C4-2B (cell line): ENCODE data around the gene ATXN2.

Experiments
- ZFX ChIP-seq: fragments of 450-650 bp; IDR thresholded peaks from 2 replicates; pipeline ENCODE4 v1.6.1; 2017
- TF ChIP-seq, protein P1 (sequence below): fragments of 450-650 bp; conservative IDR thresholded peaks from 2 replicates; pipeline ENCODE4 v1.5.1; 2017; ENCODE audit warnings: mild to moderate bottlenecking

DNA sequence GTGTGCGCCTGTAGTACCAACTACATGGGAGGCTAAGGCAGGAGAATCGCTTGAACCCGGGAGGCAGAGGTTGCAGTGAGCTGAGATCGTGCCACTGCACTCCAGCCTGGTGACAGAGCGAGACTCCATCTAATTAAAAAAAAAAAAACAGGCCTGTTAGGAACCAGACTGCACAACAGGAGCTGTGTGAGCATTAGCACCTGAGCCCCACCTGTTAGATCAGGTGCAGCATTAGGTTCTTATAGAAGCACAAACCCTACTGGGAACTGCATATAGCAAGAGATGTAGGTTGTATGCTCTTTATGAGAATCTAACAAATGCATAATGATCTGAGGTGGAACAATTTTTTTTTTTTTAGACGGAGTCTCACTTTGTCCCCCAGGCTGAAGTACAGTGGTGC, 8.6 kb downstream of the ATXN2 start:
- TF ChIP-seq, protein P1, sequence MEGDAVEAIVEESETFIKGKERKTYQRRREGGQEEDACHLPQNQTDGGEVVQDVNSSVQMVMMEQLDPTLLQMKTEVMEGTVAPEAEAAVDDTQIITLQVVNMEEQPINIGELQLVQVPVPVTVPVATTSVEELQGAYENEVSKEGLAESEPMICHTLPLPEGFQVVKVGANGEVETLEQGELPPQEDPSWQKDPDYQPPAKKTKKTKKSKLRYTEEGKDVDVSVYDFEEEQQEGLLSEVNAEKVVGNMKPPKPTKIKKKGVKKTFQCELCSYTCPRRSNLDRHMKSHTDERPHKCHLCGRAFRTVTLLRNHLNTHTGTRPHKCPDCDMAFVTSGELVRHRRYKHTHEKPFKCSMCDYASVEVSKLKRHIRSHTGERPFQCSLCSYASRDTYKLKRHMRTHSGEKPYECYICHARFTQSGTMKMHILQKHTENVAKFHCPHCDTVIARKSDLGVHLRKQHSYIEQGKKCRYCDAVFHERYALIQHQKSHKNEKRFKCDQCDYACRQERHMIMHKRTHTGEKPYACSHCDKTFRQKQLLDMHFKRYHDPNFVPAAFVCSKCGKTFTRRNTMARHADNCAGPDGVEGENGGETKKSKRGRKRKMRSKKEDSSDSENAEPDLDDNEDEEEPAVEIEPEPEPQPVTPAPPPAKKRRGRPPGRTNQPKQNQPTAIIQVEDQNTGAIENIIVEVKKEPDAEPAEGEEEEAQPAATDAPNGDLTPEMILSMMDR, result no peak
- TF ChIP-seq ZFX, result no peak
